Neural cell (in vitro differentiated cells): ENCODE measurements around the gene RBM33.

Experiments
- EP300 ChIP-seq: fragments of 450-650 bp; conservative IDR thresholded peaks from 2 replicates; pipeline ENCODE4 v1.6.1; 2014; ENCODE audit warnings: antibody characterized with exemption, mild to moderate bottlenecking, moderate library complexity; ENCODE audit not compliant: poor library complexity, severe bottlenecking
- POLR2AphosphoS5 ChIP-seq: IDR thresholded peaks from 2 replicates; pipeline ENCODE4 v1.6.1; 2012
- TF ChIP-seq, protein P1 (sequence below): fragments of 450-650 bp; IDR thresholded peaks from 2 replicates; pipeline ENCODE4 v1.5.1; 2014; ENCODE audit warnings: antibody characterized with exemption, mild to moderate bottlenecking, moderate library complexity; ENCODE audit not compliant: poor library complexity, severe bottlenecking

DNA sequence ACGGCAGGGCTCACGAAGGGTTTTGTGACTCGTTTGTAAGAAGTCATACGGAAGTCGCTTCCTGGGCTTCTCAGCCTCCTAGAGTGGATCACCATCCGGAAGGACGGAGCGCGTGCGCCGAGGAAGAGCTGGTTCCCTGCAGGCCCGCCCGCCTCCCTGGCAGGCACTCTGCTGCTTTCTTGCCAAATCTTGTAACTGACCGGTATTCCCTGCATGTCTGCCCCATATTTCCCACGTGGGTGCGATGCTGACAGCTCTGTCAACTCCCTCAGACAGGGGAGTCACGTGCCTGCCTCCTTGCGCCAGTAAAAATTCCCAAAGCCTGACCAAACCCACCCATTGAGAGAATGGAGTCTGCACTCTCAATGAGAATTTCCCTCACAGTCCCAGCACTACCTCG lies 155.1 kb downstream of the RBM33 start:
- TF ChIP-seq, protein P1, sequence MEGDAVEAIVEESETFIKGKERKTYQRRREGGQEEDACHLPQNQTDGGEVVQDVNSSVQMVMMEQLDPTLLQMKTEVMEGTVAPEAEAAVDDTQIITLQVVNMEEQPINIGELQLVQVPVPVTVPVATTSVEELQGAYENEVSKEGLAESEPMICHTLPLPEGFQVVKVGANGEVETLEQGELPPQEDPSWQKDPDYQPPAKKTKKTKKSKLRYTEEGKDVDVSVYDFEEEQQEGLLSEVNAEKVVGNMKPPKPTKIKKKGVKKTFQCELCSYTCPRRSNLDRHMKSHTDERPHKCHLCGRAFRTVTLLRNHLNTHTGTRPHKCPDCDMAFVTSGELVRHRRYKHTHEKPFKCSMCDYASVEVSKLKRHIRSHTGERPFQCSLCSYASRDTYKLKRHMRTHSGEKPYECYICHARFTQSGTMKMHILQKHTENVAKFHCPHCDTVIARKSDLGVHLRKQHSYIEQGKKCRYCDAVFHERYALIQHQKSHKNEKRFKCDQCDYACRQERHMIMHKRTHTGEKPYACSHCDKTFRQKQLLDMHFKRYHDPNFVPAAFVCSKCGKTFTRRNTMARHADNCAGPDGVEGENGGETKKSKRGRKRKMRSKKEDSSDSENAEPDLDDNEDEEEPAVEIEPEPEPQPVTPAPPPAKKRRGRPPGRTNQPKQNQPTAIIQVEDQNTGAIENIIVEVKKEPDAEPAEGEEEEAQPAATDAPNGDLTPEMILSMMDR = no peak
- no peak for TF ChIP-seq POLR2AphosphoS5
- TF ChIP-seq EP300 = no peak
